ENCODE measurements around the gene TMC3.

- TF ChIP-seq SIN3A (IDR thresholded peaks at IDR 0.05; ENCODE audit: borderline replicate concordance, low read depth, low read length), result no peak
- TF ChIP-seq EZH2phosphoT487 (IDR thresholded peaks at IDR 0.05; ENCODE audit: borderline replicate concordance, low read depth), result no peak
- TF ChIP-seq CTCF (IDR thresholded peaks at IDR 0.05), result no peak
- no peak for TF ChIP-seq USF1 (IDR thresholded peaks at IDR 0.05; ENCODE audit: borderline replicate concordance, low read depth)
- no peak for TF ChIP-seq RAD21 (IDR thresholded peaks at IDR 0.05; ENCODE audit: low read length)
- no peak for TF ChIP-seq RXRA (IDR thresholded peaks at IDR 0.05; ENCODE audit: borderline replicate concordance, low read depth)
- TF ChIP-seq MAX (IDR thresholded peaks at IDR 0.05; ENCODE audit: low read depth), result no peak
- TF ChIP-seq SMC3 (IDR thresholded peaks at IDR 0.05; ENCODE audit: low read depth, low read length), result no peak
- TF ChIP-seq POLR2AphosphoS5 (IDR thresholded peaks at IDR 0.05; ENCODE audit: low read depth, low read length), result no peak
Measured at GRCh38 chr15:81286621-81287121, 87.3 kb downstream of the TMC3 start.
